ENCODE results near the gene VPS9D1.
"Not testable (repeated sequence)": the region's sequence is repeated elsewhere in the genome, so short reads cannot be mapped to it uniquely, and the experiment has no call there.

The VPS9D1 gene

DNA sequence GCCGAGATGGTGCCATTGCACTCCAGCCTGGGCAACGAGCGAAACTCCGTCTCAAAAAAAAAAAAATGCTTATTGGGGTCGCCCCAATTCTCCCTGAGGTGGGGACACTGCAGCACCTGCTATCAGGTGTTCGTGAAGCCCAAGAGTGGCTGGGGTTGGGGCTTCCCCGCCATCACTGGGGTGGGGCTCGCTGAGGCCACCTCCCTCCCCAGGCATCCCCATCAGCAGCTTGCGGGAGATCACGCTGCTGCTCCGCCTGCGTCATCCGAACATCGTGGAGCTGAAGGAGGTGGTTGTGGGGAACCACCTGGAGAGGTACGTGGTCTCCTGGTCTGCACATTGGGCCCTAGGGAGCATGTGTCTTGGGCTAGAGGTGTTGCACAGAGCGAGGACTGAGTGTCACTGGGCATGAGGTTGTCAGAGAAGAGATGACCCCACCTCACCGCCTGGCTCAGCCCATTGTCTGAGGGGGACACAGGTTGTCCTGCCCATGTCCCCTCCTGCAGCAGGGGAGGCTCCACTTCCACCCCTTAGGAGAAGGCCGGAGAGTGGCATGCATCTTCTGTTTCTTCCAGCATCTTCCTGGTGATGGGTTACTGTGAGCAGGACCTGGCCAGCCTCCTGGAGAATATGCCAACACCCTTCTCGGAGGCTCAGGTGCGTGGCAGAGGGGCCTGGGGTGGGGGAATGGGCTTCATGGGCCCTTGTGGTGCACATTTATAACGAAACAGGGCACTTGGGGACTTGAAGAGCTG lies 29.3 kb downstream of the VPS9D1 start:
- Histone ChIP-seq H2AFZ (ENCODE audit: low read depth, low read length) (no peak overlapping the region), H3K4me1 (ENCODE audit: insufficient read depth, low read length) (peaks cover 9% of the 10 kb centered on the region), H3K36me3 (ENCODE audit: insufficient read depth, low read length) (peaks cover 60% of the 10 kb centered on the region), H3K9me3 (ENCODE audit: low read length) (no peaks in the 10 kb centered on the region), H3K4me3 (ENCODE audit: low read length) (no peak overlapping the region), H3K27me3 (ENCODE audit: insufficient read depth, low read length) (no peaks in the 10 kb centered on the region)

DNA sequence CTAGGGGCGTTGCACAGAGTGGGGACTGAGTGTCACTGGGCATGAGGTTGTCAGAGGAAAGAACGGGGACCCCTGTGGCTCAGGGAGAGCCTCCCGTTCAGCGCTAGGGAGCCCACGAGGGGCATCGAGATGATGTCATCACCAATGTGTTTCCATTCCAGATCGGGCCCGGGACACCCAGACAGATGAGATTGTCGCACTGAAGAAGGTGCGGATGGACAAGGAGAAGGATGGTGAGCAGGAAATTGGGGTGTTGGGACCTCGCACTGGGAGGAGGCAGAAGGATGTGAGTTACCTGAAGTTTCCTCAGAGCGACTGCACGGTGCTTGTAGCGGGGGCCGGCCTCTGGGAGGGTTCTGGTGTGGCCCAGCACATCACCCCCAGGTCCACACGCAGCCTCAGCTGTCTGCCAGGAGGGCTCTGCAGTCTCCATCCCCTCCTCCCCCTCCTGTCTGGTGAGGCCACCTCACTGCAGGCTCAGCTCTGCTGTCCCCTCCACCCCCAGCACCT lies 30.3 kb downstream of the VPS9D1 start:
- Histone ChIP-seq H2AFZ (ENCODE audit: low read depth, low read length) (no peak overlapping the region), H3K4me1 (ENCODE audit: insufficient read depth, low read length) (peaks cover 9% of the 10 kb centered on the region), H3K4me3 (ENCODE audit: low read length) (no peak overlapping the region), H3K27me3 (ENCODE audit: insufficient read depth, low read length) (no peaks in the 10 kb centered on the region), H3K36me3 (ENCODE audit: insufficient read depth, low read length) (peaks cover 57% of the 10 kb centered on the region), H3K9me3 (ENCODE audit: low read length) (no peaks in the 10 kb centered on the region)

DNA sequence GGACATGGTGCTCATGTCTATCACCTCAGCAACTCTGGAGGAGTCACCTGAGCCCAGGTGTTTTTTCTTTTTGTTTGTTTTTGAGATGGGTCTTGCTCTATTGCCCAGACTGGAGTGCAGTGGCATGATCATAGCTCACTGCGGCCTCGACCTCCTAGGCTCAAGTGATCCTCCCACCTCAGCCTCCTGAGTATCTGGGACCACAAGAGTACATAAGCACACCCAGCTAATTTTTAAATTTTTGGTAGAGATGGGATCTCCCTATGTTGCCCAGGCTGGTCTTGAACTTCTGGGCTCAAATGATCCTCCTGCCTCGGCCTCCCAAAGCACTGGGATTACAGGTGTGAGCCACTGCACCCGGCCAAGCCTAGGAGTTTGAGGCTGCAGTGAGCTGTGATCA lies 31.1 kb downstream of the VPS9D1 start:
- H3K36me3 ChIP-seq (ENCODE audit: insufficient read depth, low read length): peaks cover 50% of the 10 kb centered on the region
- not testable (repeated sequence) for H3K4me1 ChIP-seq (ENCODE audit: insufficient read depth, low read length); H2AFZ ChIP-seq (ENCODE audit: low read depth, low read length); H3K4me3 ChIP-seq (ENCODE audit: low read length); H3K9me3 ChIP-seq (ENCODE audit: low read length); H3K27me3 ChIP-seq (ENCODE audit: insufficient read depth, low read length)

DNA sequence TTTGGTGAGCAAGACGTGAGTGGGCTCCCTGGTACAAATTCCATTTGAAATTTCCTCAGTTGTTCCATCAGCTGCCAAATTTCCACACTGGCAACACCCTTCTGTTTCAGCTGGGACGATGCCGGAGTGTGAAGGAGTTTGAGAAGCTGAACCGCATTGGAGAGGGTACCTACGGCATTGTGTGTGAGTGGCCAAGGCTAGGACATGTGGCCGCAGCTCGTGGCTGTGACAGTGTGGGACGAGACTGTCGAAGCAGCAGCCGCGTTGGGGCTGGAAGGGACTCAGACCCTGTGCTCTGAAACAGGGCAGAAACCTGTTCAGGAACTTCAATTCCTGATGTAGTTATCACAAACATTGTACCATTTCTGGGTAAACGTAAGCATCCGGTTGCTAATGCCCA lies 31.6 kb downstream of the VPS9D1 start:
- peaks cover 46% of the 10 kb centered on the region for H3K36me3 ChIP-seq (ENCODE audit: insufficient read depth, low read length)

DNA sequence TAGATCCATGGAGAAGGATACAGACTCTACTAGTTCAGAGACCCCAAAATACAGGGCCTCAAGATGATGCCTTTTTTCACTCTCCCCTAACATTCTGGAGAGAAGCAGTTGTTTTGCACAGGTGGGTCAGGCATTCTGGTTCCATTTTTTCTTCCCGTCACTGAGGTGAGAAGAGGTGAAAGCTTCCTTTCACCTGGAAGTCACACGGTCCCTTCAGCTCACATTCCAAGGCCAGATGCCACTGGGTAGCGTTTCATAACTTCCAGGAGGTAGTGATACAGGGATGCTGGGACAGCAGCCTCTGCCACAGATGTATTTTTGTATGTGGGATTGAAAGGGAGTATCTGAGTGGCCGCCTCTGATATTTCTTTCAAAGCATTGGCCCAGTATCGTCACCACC lies 32.3 kb downstream of the VPS9D1 start:
- no peak overlapping the region for H3K4me3 ChIP-seq (ENCODE audit: low read length)
- H3K4me1 ChIP-seq (ENCODE audit: insufficient read depth, low read length): peaks cover 9% of the 10 kb centered on the region
- no peaks in the 10 kb centered on the region for H3K9me3 ChIP-seq (ENCODE audit: low read length)

More for the DNA sequence above, 31.6 kb downstream of the VPS9D1 start:
- Histone ChIP-seq H3K9me3 (ENCODE audit: low read length) (no peaks in the 10 kb centered on the region), H3K27me3 (ENCODE audit: insufficient read depth, low read length) (no peaks in the 10 kb centered on the region), H2AFZ (ENCODE audit: low read depth, low read length) (no peak overlapping the region), H3K4me3 (ENCODE audit: low read length) (no peak overlapping the region), H3K4me1 (ENCODE audit: insufficient read depth, low read length) (peaks cover 9% of the 10 kb centered on the region)

DNA sequence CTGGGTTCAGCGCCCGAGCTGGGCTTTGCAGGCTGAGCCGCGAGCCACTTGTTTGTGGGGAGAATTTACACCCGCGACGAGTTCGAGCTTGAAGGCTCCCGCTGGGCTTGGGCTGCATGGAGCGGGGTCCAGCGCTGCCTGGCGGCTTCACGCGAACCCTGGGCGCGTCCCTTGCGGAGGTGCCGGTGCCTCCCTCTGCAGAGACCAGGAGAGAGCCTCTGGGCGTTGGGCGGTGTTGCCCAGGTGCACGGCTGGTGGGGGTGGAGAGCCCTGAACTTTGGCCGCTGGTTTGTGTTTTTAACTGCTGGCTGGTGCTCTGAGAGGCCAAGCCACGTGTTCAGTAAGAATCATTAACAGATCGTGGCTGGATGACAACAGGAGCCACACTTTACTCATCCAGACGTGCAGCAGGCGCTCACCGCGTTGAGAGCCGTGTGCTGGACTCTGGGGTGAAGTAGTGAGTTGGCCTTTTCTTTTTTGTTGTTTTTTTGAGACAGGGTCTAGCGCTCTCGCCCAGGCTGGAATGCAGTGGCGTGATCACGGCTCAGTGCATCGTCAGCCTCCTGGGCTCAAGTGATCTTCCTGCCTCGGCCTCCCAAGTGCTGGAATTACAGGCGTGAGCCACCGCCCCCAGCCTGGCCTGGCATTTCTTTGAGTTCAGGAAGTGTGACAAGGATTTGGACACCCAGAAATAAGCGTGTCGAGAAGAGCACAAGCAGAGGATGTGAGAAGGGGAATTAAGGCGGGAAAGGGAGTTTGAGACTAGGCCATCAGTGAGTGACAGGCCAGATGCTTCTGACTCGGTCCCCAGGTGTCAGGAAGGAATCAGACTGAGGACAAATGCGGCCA lies 33.4 kb downstream of the VPS9D1 start:
- peaks cover 42% of the 10 kb centered on the region for H3K36me3 ChIP-seq (ENCODE audit: insufficient read depth, low read length)
- peaks cover 9% of the 10 kb centered on the region for H3K4me1 ChIP-seq (ENCODE audit: insufficient read depth, low read length)
- peak overlapping the region; percentile 85 for H3K4me3 ChIP-seq (ENCODE audit: low read length)
- H2AFZ ChIP-seq (ENCODE audit: low read depth, low read length): peak overlapping the region; percentile 75
- no peaks in the 10 kb centered on the region for H3K27me3 ChIP-seq (ENCODE audit: insufficient read depth, low read length)
- H3K9me3 ChIP-seq (ENCODE audit: low read length): no peaks in the 10 kb centered on the region

More for the DNA sequence above, 32.3 kb downstream of the VPS9D1 start:
- peaks cover 42% of the 10 kb centered on the region for H3K36me3 ChIP-seq (ENCODE audit: insufficient read depth, low read length)
- no peak overlapping the region for H2AFZ ChIP-seq (ENCODE audit: low read depth, low read length)
- no peaks in the 10 kb centered on the region for H3K27me3 ChIP-seq (ENCODE audit: insufficient read depth, low read length)

DNA sequence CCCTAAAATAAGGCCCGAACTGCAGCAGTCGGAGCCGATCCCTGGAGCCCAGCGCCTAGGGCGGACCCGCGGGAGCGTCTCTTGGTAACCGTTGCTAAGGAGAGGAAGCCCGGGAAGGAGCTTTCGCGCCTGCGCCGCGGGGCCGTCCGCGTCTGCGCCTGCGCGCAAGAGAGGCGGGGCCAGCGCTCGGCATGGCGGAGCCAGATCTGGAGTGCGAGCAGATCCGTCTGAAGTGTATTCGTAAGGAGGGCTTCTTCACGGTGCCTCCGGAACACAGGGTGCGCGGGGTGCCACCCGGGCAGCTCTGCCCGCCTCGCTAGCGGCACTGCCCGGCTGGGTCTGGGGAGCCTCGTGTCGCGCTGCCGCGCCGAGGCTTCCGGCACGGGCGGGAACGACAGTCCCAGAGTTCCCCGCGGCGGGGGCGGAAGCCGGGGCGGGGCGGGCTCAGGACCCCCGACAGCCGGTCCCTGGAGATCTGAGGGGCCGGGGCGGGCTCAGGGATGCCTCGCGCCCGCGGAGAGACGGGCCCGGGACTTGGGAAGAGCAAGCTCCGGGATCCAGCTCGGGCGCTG lies 34.1 kb downstream of the VPS9D1 start, which contains the start of gene CDK10:
Gene CDK10, plus strand, starts transcription at position 170 of the 572 bp plus-strand sequence. Its CDS starts 22 bp downstream, at position 192.
- no peaks in the 10 kb centered on the region for H3K27me3 ChIP-seq (ENCODE audit: insufficient read depth, low read length)
- H2AFZ ChIP-seq (ENCODE audit: low read depth, low read length): peak within 1 kb of the TSS; percentile 75
- H3K4me1 ChIP-seq (ENCODE audit: insufficient read depth, low read length): peaks cover 9% of the 10 kb centered on the region
- H3K4me3 ChIP-seq (ENCODE audit: low read length): peak within 1 kb of the TSS; percentile 85
- no peaks in the 10 kb centered on the region for H3K9me3 ChIP-seq (ENCODE audit: low read length)
- peaks cover 37% of the 10 kb centered on the region for H3K36me3 ChIP-seq (ENCODE audit: insufficient read depth, low read length)

DNA sequence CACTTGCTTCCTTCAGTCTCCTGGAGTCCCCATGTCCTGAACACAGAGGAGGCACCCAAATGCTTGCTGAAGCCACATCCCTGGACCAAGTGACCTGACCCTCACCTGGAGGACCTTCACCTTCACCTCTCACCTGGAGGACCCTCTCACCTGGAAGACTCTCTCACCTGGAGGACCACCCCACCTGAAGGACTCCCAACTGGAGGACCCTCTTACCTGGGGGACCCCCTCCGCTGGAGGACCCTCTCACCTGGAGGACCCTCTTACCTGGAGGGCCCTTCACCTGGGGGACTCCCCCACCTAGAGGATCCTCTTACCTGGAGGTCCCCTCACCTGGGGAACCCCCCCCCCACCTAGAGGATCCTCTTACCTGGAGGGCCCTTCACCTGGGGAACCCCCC lies 34.8 kb downstream of the VPS9D1 start:
- Histone ChIP-seq H3K36me3 (ENCODE audit: insufficient read depth, low read length) (peaks cover 32% of the 10 kb centered on the region), H3K9me3 (ENCODE audit: low read length) (no peaks in the 10 kb centered on the region), H2AFZ (ENCODE audit: low read depth, low read length) (no peak overlapping the region), H3K27me3 (ENCODE audit: insufficient read depth, low read length) (no peaks in the 10 kb centered on the region), H3K4me1 (ENCODE audit: insufficient read depth, low read length) (peaks cover 9% of the 10 kb centered on the region), H3K4me3 (ENCODE audit: low read length) (no peak overlapping the region)

DNA sequence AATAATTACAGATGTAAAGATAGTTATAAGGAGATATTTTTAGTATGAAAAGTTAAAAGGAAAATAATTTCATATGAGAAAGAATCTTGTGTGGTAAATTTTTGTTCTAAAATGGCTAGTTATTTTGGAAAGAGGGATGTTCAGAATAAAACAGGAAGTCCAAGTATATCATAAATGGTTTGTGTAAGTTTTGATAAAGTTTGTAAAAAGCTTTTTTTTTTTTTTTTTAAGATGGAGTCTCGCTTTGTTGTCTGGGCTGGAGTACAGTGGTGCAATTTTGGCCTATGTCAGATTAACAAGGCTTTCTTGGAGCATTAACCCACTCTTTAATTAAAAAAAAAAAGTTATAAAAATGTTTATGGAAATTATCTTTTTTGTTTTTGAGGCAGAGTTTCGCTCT lies 42.4 kb downstream of the VPS9D1 start:
- no peaks in the 10 kb centered on the region for H3K4me1 ChIP-seq (ENCODE audit: insufficient read depth, low read length)
- no peak overlapping the region for H2AFZ ChIP-seq (ENCODE audit: low read depth, low read length)
- H3K27me3 ChIP-seq (ENCODE audit: insufficient read depth, low read length): no peaks in the 10 kb centered on the region
- H3K9me3 ChIP-seq (ENCODE audit: low read length): peaks cover 6% of the 10 kb centered on the region
- H3K4me3 ChIP-seq (ENCODE audit: low read length): no peak overlapping the region
- peaks cover 9% of the 10 kb centered on the region for H3K36me3 ChIP-seq (ENCODE audit: insufficient read depth, low read length)

DNA sequence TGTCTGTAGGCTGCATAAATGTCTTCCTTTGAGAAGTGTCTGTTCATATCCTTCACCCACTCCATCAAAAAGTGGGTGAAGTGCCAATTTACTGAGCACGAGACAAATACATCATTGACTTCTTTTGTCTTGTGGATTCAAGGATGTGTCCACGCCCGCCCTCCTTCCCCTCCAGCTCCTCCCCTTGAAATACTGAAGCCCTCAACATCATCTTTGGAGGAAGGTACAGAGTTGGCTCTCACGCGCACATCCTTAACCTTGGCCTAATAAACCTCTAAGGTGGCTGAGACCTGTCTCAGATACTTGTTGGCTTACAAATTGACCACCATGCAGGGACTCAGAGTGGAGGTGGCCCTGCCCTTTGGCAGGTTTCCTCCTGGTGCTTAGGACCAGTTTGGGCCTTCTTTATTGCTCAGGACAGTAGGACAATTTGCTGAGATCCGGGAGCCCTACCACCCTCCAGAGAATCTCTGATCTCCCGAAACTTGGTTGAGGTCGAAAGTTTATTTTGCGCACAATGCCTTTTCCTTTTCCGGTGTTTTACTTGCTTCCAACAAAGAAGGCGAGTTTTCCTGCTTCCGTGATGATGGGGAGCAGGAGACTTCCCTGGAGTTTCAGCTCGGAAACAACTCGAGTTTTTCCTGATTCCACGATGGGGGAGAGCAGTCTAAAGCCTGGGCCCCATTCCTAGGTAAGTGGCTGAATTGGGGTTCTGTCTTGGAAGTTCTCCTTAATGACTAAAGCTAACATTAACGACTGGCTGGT lies 48.3 kb downstream of the VPS9D1 start:
- H3K4me1 ChIP-seq (ENCODE audit: insufficient read depth, low read length): no peaks in the 10 kb centered on the region
- no peaks in the 10 kb centered on the region for H3K27me3 ChIP-seq (ENCODE audit: insufficient read depth, low read length)
- peaks cover 2% of the 10 kb centered on the region for H3K9me3 ChIP-seq (ENCODE audit: low read length)
- no peak overlapping the region for H2AFZ ChIP-seq (ENCODE audit: low read depth, low read length)
- peaks cover 10% of the 10 kb centered on the region for H3K36me3 ChIP-seq (ENCODE audit: insufficient read depth, low read length)
- no peak overlapping the region for H3K4me3 ChIP-seq (ENCODE audit: low read length)

DNA sequence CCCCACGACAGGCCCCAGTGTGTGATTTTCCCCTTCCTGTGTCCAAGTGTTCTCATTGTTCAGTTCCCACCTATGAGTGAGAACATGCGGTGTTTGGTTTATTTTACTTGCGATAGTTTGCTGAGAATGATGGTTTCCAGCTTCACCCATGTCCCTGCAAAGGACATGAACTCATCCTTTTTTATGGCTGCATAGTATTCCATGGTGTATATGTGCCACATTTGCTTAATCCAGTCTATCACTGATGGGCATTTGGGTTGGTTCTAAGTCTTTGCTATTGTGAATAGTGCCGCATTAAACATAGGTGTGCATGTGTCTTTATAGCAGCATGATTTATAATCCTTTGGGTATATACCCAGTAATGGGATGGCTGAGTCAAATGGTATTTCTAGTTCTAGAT lies 49.1 kb downstream of the VPS9D1 start:
- H2AFZ ChIP-seq (ENCODE audit: low read depth, low read length): not testable (repeated sequence)

DNA sequence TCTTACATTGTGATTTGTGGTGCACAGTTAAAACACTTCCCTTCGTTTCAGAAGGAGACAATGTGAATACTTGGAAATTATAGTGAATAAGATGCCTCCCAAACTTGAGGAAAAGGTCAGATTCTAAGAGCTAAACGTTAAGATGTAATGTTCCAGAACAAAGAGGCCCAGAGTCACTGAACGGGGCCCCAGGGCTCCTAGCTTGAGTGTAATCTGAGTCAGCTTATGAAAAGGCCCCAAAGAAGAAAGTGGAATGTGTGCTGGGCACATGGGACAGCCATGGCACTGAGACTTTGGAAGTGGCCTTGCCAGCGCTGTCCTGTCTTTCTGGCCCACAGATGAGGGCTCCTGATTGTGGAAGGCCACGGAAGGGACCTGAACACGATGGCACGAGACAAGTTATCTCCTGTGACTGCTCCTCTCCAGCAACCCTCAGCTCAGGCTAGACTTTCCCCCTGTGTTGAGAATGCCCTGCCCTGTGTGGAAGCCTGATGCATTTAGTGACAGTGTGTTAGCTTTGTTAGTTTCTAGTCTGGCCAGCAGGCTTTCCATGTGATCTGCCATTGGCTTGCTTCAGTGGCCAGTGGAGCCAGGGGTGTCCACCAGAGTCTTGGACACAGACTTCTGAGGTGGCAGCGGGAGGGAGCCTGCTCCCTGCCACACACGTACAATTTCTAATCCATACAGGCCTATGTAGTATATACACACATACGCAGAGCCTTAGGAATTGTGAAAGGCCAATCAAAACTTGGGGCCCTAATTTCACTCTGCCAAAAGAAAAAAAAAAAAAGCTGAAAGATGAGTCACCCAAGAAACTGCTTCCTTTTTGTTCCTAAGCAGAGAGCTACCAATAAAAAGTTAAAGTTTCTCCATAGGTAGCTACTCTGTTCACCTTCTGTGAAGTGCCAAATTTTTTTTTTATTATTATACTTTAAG lies 49.9 kb downstream of the VPS9D1 start:
- peaks cover 10% of the 10 kb centered on the region for H3K36me3 ChIP-seq (ENCODE audit: insufficient read depth, low read length)
- no peaks in the 10 kb centered on the region for H3K27me3 ChIP-seq (ENCODE audit: insufficient read depth, low read length)
- no peaks in the 10 kb centered on the region for H3K4me1 ChIP-seq (ENCODE audit: insufficient read depth, low read length)
- no peak overlapping the region for H3K4me3 ChIP-seq (ENCODE audit: low read length)
- H2AFZ ChIP-seq (ENCODE audit: low read depth, low read length): no peak overlapping the region
- peaks cover 3% of the 10 kb centered on the region for H3K9me3 ChIP-seq (ENCODE audit: low read length)

More for the DNA sequence above, 49.1 kb downstream of the VPS9D1 start:
- not testable (repeated sequence) for H3K4me3 ChIP-seq (ENCODE audit: low read length); H3K27me3 ChIP-seq (ENCODE audit: insufficient read depth, low read length); H3K9me3 ChIP-seq (ENCODE audit: low read length); H3K4me1 ChIP-seq (ENCODE audit: insufficient read depth, low read length)
- H3K36me3 ChIP-seq (ENCODE audit: insufficient read depth, low read length): peaks cover 10% of the 10 kb centered on the region

Data from neuron (in vitro differentiated cells).